Ascending aorta (tissue), 2 donors: ENCODE data around the gene RBKS. TPM values are rescaled to one million over a fixed set of nuclear protein-coding genes. Genes with fewer than 3 reads are reported as not detected.
A peak's percentile ranks its signal among the peaks of the same experiment; 100 is the strongest.

Source experiments
- DNase-seq, 2 donors: peaks; one replicate each; pipeline ENCODE4 v3.0.0-alpha.2; 2019; ENCODE audit warnings: low spot score in 2 of 2
- H3K27ac ChIP-seq, 2 donors: fragments of 200-600 bp; sonication (generic); one replicate each; pipeline ENCODE4 v1.5.1; 2016 to 2017; ENCODE audit warnings: mild to moderate bottlenecking in 1 of 2
- H3K27me3 ChIP-seq: fragments of 200-600 bp; sonication (generic); one replicate; pipeline ENCODE4 v1.5.1; 2017
- H3K36me3 ChIP-seq, 2 donors: fragments of 200-600 bp; sonication (generic); one replicate each; pipeline ENCODE4 v1.5.1; 2016
- H3K4me1 ChIP-seq, 2 donors: fragments of 200-600 bp; sonication (generic); one replicate each; pipeline ENCODE4 v1.5.1; 2016 to 2017; ENCODE audit warnings: mild to moderate bottlenecking in 1 of 2
- H3K4me3 ChIP-seq, 2 donors: fragments of 200-600 bp; sonication (generic); one replicate each; pipeline ENCODE4 v1.5.1; 2016 to 2017; ENCODE audit warnings: mild to moderate bottlenecking in 1 of 2
- H3K9me3 ChIP-seq, 2 donors: fragments of 200-600 bp; sonication (generic); one replicate each; pipeline ENCODE4 v1.5.1; 2016
- CTCF ChIP-seq, 3 experiments: fragments of 200-600 bp in 2 of 3; fragments of 450-650 bp in 1 of 3; sonication (generic) in 2 of 3; IDR thresholded peaks; one replicate each; pipeline ENCODE4 v1.5.1; 2016 to 2019; ENCODE audit warnings: antibody characterized with exemption in 3 of 3, mild to moderate bottlenecking in 1 of 3, moderate library complexity in 1 of 3
- intact Hi-C: fragments of 100-400 bp; cut with DNase I; formaldehyde crosslinking; loops from one replicate; pipeline ENCODE4 v1.15.1; 2023
- total RNA-seq: library from RNA; depleted of rRNA; stranded (reverse); fragments of >200 nt; gene quantifications from one replicate; pipeline ENCODE4 v1.1.0, GENCODE V29; 2016

Gene RBKS
- total RNA-seq, 1 donor from 2014 or later = not detected

- no peaks in the 10 kb centered on the region for H3K9me3 ChIP-seq
- DNase-seq = no peak
These were observed 147.6 kb downstream of the RBKS start for GRCh38 chr2:27742571-27742970.

GRCh38 chr2:27741673-27742072 is 148.5 kb downstream of the RBKS start:
- intact Hi-C loops = no loop called here
- Histone ChIP-seq H3K27ac (no peak overlapping the region), H3K27me3 (no peaks in the 10 kb centered on the region), H3K4me3 (no peak overlapping the region), H3K36me3 (no peaks in the 10 kb centered on the region), H3K9me3 (no peaks in the 10 kb centered on the region), H3K4me1 (no peaks in the 10 kb centered on the region)
- TF ChIP-seq CTCF (IDR thresholded peaks at IDR 0.05) = no peak
- DNase-seq = no peak

More at GRCh38 chr2:27742571-27742970, 147.6 kb downstream of the RBKS start:
- Histone ChIP-seq H3K4me3 (no peak overlapping the region), H3K27me3 (no peaks in the 10 kb centered on the region), H3K36me3 (no peaks in the 10 kb centered on the region), H3K27ac (no peak overlapping the region), H3K4me1 (no peaks in the 10 kb centered on the region)
- intact Hi-C loops = no loop called here
- no peak for TF ChIP-seq CTCF (IDR thresholded peaks at IDR 0.05)

GRCh38 chr2:27739058-27739373 is 151.2 kb downstream of the RBKS start:
- H3K27me3 ChIP-seq = no peaks in the 10 kb centered on the region
- DNase-seq = no peak
- H3K4me3 ChIP-seq = no peak overlapping the region
- no peaks in the 10 kb centered on the region for H3K9me3 ChIP-seq
- intact Hi-C loops = no loop called here
- H3K36me3 ChIP-seq = no peaks in the 10 kb centered on the region
- H3K27ac ChIP-seq = no peak overlapping the region
- peaks cover 5 to 18% of the 10 kb centered on the region in 2 donors for H3K4me1 ChIP-seq
- TF ChIP-seq CTCF (IDR thresholded peaks at IDR 0.05) = no peak

GRCh38 chr2:27738349-27739057 is 151.7 kb downstream of the RBKS start:
- peak overlapping the region in 1 of 2 donors; percentile 44 for H3K27ac ChIP-seq

GRCh38 chr2:27737676-27738348 is 152.4 kb downstream of the RBKS start:
- intact Hi-C loops = no loop called here
- no peak for TF ChIP-seq CTCF (IDR thresholded peaks at IDR 0.05)
- DNase-seq = no peak
- no peaks in the 10 kb centered on the region for H3K9me3 ChIP-seq
- peaks cover 5 to 18% of the 10 kb centered on the region in 2 donors for H3K4me1 ChIP-seq
- no peaks in the 10 kb centered on the region for H3K36me3 ChIP-seq
- H3K4me3 ChIP-seq = no peak overlapping the region
- H3K27me3 ChIP-seq = no peaks in the 10 kb centered on the region
- H3K27ac ChIP-seq = peak overlapping the region; percentile 90

More at GRCh38 chr2:27738349-27739057, 151.7 kb downstream of the RBKS start:
- H3K4me3 ChIP-seq = no peak overlapping the region
- no peaks in the 10 kb centered on the region for H3K9me3 ChIP-seq
- H3K4me1 ChIP-seq = peaks cover 5 to 18% of the 10 kb centered on the region in 2 donors
- DNase-seq = no peak
- intact Hi-C loops = no loop called here
- H3K36me3 ChIP-seq = no peaks in the 10 kb centered on the region
- TF ChIP-seq CTCF (IDR thresholded peaks at IDR 0.05) = no peak
- no peaks in the 10 kb centered on the region for H3K27me3 ChIP-seq
